SKM-1 (cell line): ENCODE results near the gene GMPS.

Source experiments
- DNase-seq: peaks from one replicate; lab custom pipeline; 2025; ENCODE audit not compliant: unreplicated experiment; lab: John Stamatoyannopoulos, UW

The GMPS gene

DNA sequence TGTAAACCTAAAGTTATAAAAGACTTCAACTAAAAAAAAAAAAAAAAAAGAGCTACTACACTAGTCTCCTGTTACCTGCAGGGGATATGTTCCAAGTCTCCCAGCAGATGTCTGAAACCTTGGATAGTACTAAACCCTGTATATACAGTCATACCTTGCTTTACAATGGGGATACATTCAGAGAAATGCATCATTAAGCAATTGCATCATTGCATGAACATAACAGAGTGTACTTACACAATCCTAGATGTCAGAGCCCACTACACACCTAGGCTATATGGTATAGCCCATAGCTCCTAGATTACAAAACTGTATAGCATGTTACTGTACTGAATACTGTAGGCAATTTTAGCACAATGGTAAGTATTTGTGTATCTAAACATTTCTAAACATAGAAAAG, 119.1 kb downstream of the GMPS start:
- DNase-seq, result no peak

DNA sequence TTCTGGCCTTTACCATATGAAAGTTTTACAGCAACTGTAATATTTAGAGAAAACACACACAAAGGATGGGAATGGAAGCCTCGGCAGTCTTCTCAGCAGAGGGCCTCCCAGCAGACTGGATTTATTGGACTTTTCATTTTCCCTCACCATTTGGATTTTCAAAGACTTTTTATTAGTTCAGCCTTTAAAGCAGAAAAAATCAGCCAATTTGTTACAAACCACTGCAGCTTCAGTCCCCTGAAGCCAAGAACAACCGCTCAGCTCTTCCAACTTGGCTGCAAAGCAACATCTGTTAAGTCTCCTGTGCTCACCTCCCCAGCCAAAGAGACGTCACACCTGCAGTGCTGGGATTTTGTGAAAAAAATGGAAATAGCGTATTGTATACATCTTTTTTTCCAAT, 120.8 kb downstream of the GMPS start:
- no peak for DNase-seq

DNA sequence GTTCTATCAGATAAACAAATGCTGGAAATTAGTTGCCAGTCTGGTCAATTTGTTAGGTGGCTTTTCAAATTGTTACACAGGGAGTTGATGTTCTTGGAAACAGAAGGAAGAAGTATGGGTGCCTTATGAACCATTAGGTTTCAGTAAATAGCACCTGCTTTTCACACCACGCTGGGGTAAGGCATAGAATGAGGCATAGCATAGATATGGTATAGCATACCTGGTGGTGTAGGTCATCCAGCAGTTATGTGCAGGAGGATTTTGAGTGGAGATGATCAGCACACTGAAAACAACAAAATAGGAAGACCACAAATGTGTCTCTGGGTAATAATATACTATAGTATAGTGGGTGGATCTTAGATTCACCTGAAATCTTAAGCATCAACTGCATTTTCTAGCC, 121.4 kb downstream of the GMPS start:
- no peak for DNase-seq
